ENCODE results near the gene HS3ST5.

GRCh38 chr6:114133816-114134215 lies 209.0 kb downstream of the HS3ST5 start:
- TF ChIP-seq, protein P1, sequence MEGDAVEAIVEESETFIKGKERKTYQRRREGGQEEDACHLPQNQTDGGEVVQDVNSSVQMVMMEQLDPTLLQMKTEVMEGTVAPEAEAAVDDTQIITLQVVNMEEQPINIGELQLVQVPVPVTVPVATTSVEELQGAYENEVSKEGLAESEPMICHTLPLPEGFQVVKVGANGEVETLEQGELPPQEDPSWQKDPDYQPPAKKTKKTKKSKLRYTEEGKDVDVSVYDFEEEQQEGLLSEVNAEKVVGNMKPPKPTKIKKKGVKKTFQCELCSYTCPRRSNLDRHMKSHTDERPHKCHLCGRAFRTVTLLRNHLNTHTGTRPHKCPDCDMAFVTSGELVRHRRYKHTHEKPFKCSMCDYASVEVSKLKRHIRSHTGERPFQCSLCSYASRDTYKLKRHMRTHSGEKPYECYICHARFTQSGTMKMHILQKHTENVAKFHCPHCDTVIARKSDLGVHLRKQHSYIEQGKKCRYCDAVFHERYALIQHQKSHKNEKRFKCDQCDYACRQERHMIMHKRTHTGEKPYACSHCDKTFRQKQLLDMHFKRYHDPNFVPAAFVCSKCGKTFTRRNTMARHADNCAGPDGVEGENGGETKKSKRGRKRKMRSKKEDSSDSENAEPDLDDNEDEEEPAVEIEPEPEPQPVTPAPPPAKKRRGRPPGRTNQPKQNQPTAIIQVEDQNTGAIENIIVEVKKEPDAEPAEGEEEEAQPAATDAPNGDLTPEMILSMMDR (IDR thresholded peaks at IDR 0.05) = no peak
- no peak for TF ChIP-seq POLR2A (IDR thresholded peaks at IDR 0.05)
